ENCODE data around the gene FAM111B. TPM values are rescaled to one million over a fixed set of nuclear protein-coding genes. Genes with fewer than 3 reads are reported as not detected.
"Not testable (repeated sequence)": the region's sequence is repeated elsewhere in the genome, so short reads cannot be mapped to it uniquely, and the experiment has no call there.

Gene FAM111B
- total RNA-seq, 1 experiment from 2014 or later = 26.7 TPM

DNA sequence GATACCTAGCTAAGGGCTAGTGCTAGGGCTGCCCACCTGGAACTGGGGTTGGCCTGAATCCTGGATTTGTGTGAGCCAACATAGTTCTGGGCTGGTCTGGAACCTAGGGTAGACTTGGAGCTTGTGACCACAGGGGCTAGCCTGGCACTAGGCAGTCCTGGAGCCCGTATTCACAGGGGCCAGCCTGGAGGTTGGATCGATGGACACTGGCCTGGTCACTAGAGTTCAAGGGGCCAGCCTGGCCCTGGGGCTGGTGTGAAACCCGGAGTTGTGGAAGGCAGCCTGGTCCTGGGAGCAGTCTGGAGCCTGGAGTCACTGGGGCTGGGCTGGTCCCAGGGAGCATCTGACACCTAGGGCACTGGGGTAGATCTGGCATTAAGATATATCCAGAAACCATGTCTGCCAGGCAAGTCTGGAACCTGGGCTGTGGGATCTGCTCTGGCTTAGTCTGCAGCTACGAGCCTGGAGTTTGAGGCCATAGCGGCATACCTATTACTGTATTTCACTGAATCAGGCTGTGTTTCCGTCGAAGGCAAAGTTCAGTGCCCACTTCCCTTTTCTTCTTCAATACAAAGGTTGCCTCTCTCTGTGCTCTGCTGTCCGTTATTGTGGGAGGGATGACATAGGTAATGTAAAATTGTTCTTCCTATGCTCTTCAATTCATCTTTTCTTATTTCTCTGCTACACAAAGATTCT, 30.0 kb upstream of the FAM111B start:
- no peak for TF ChIP-seq EZH2 (IDR thresholded peaks at IDR 0.05; ENCODE audit: low read length, unreplicated experiment)
- TF ChIP-seq EZH2phosphoT487 (IDR thresholded peaks at IDR 0.05; ENCODE audit: borderline replicate concordance, low read length) = no peak
- TF ChIP-seq CTCF (conservative IDR thresholded peaks at IDR 0.05; ENCODE audit: low read depth, low read length) = no peak
- BruUV-seq (replicated peaks) = no TSS peak

GRCh38 chr11:59078435-59078834, 28.6 kb upstream of the FAM111B start:
- no peak overlapping the region for H3K27ac ChIP-seq (ENCODE audit: low read length)
- H3K9me3 ChIP-seq (ENCODE audit: low read length) = no peaks in the 10 kb centered on the region
- no peak for DNase-seq
- intact Hi-C loops (cut with micrococcal nuclease) = no loop called here
- H3K4me1 ChIP-seq (ENCODE audit: insufficient read depth, low read length) = no peaks in the 10 kb centered on the region
- peaks cover 24% of the 10 kb centered on the region for H3K27me3 ChIP-seq (ENCODE audit: low read length)
- CTCF ChIA-PET = no interaction called here
- H3K9ac ChIP-seq (ENCODE audit: low read length) = no peak overlapping the region
- H3K4me2 ChIP-seq (ENCODE audit: low read length) = no peak overlapping the region
- H3F3A ChIP-seq (ENCODE audit: low read length, unreplicated experiment) = no peaks in the 10 kb centered on the region
- no peaks in the 10 kb centered on the region for H3K79me2 ChIP-seq (ENCODE audit: low read length)
- BruUV-seq (replicated peaks) = no TSS peak
- no peaks in the 10 kb centered on the region for H3K9me2 ChIP-seq (replicated peaks; ENCODE audit: low read length)
- no peak overlapping the region for H2AFZ ChIP-seq (ENCODE audit: low read length)
- H3K36me3 ChIP-seq (ENCODE audit: low read depth, low read length) = no peaks in the 10 kb centered on the region
- no peak overlapping the region for H3K4me3 ChIP-seq (ENCODE audit: low read length)
- POLR2A ChIA-PET (ENCODE audit: unreplicated experiment) = no interaction called here
- no peaks in the 10 kb centered on the region for H4K20me1 ChIP-seq (ENCODE audit: low read length)
- ATAC-seq = no peak
- TF ChIP-seq CTCF (conservative IDR thresholded peaks at IDR 0.05; ENCODE audit: low read depth, low read length) = no peak
- no peak for TF ChIP-seq EZH2 (IDR thresholded peaks at IDR 0.05; ENCODE audit: low read length, unreplicated experiment)

More for the DNA sequence above, 30.0 kb upstream of the FAM111B start:
- Histone ChIP-seq H3F3A (ENCODE audit: low read length, unreplicated experiment) (no peaks in the 10 kb centered on the region), H3K4me1 (ENCODE audit: insufficient read depth, low read length) (no peaks in the 10 kb centered on the region), H3K36me3 (ENCODE audit: low read depth, low read length) (no peaks in the 10 kb centered on the region), H3K4me3 (ENCODE audit: low read length) (no peak overlapping the region), H3K9me3 (ENCODE audit: low read length) (no peaks in the 10 kb centered on the region), H3K9me2 (replicated peaks; ENCODE audit: low read length) (no peaks in the 10 kb centered on the region), H3K4me2 (ENCODE audit: low read length) (no peak overlapping the region), H3K79me2 (ENCODE audit: low read length) (no peaks in the 10 kb centered on the region), H3K27me3 (ENCODE audit: low read length) (peaks cover 22% of the 10 kb centered on the region; the same call in 1 of the 2 replicates), H2AFZ (ENCODE audit: low read length) (no peak overlapping the region), H3K27ac (ENCODE audit: low read length) (no peak overlapping the region), H4K20me1 (ENCODE audit: low read length) (no peaks in the 10 kb centered on the region), H3K9ac (ENCODE audit: low read length) (no peak overlapping the region)
- ChIA-PET POLR2A (ENCODE audit: unreplicated experiment) (no interaction called here), CTCF (no interaction called here)
- ATAC-seq = no peak
- no peak for DNase-seq
- intact Hi-C loops (cut with micrococcal nuclease) = no loop called here

DNA sequence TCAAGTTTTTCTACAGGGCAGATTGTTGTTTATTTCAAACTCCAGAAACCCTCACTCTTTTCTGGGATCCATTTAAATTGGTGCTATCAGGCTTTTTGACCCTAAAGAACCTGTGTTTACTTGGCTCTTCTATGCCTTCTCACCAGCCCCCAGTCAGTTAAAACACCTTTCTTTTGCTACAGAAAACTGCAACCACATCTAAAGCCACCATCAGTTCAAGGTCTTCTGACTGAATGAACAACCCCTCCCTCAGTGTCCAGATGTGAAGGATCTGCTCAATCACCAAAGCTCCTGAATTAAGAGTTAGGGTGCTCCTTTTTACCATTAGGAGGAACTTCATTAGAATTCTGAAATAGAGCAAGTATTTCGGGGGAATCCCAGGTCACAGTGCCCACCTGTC, 28.0 kb upstream of the FAM111B start:
- H4K20me1 ChIP-seq (ENCODE audit: low read length) = no peaks in the 10 kb centered on the region
- no peaks in the 10 kb centered on the region for H3K9me3 ChIP-seq (ENCODE audit: low read length)
- no peak overlapping the region for H3K4me2 ChIP-seq (ENCODE audit: low read length)
- BruUV-seq (replicated peaks) = no TSS peak
- TF ChIP-seq EZH2phosphoT487 (IDR thresholded peaks at IDR 0.05; ENCODE audit: borderline replicate concordance, low read length) (no peak), EZH2 (IDR thresholded peaks at IDR 0.05; ENCODE audit: low read length, unreplicated experiment) (no peak), CTCF (conservative IDR thresholded peaks at IDR 0.05; ENCODE audit: low read depth, low read length) (no peak)
- H3K9ac ChIP-seq (ENCODE audit: low read length) = no peak overlapping the region
- POLR2A ChIA-PET (ENCODE audit: unreplicated experiment) = no interaction called here
- ATAC-seq (no peak), DNase-seq (no peak)
- H3K4me1 ChIP-seq (ENCODE audit: insufficient read depth, low read length) = no peaks in the 10 kb centered on the region
- intact Hi-C loops (cut with micrococcal nuclease) = no loop called here
- no peak overlapping the region for H3K27ac ChIP-seq (ENCODE audit: low read length)
- no peak overlapping the region for H2AFZ ChIP-seq (ENCODE audit: low read length)
- H3K79me2 ChIP-seq (ENCODE audit: low read length) = no peaks in the 10 kb centered on the region
- no peaks in the 10 kb centered on the region for H3K36me3 ChIP-seq (ENCODE audit: low read depth, low read length)
- CTCF ChIA-PET = no interaction called here
- no peak overlapping the region for H3K4me3 ChIP-seq (ENCODE audit: low read length)
- H3K27me3 ChIP-seq (ENCODE audit: low read length) = peaks cover 29% of the 10 kb centered on the region
- H3K9me2 ChIP-seq (replicated peaks; ENCODE audit: low read length) = no peaks in the 10 kb centered on the region
- no peaks in the 10 kb centered on the region for H3F3A ChIP-seq (ENCODE audit: low read length, unreplicated experiment)

- intact Hi-C loops (cut with micrococcal nuclease); DNase-seq; H3K4me1 ChIP-seq (ENCODE audit: insufficient read depth, low read length); ATAC-seq; H3K9ac ChIP-seq (ENCODE audit: low read length); H3F3A ChIP-seq (ENCODE audit: low read length, unreplicated experiment); H3K36me3 ChIP-seq (ENCODE audit: low read depth, low read length); H3K4me3 ChIP-seq (ENCODE audit: low read length); CTCF ChIA-PET; H3K4me2 ChIP-seq (ENCODE audit: low read length); H3K9me2 ChIP-seq (replicated peaks; ENCODE audit: low read length); H2AFZ ChIP-seq (ENCODE audit: low read length); H3K9me3 ChIP-seq (ENCODE audit: low read length); BruUV-seq (replicated peaks); H4K20me1 ChIP-seq (ENCODE audit: low read length); H3K27ac ChIP-seq (ENCODE audit: low read length); H3K79me2 ChIP-seq (ENCODE audit: low read length); POLR2A ChIA-PET (ENCODE audit: unreplicated experiment): not testable (repeated sequence)
- peaks cover 41% of the 10 kb centered on the region for H3K27me3 ChIP-seq (ENCODE audit: low read length)
Observed at GRCh38 chr11:59080421-59080820, 26.6 kb upstream of the FAM111B start.
